ENCODE results near the gene NRG2.

DNA sequence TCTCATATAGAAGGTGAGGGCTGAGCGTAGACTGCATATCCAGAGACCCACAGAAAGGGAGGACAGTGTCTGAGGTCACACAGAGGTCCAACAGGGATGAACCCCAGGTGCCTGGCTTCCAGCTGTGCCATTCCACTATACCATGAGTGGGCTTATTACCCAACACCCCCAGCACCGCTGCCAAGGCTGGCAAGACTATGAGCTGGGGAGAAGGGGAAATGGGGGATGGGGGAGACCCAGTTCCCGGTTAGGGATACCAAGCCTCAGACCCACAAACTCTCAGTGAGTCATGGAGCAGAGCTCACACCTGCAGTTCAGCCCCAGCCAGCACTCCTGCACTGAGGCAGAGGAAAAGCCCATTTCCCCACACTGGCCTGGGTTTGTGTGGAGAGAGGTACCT is 141.1 kb downstream of the NRG2 start:
- TF ChIP-seq, protein P1, sequence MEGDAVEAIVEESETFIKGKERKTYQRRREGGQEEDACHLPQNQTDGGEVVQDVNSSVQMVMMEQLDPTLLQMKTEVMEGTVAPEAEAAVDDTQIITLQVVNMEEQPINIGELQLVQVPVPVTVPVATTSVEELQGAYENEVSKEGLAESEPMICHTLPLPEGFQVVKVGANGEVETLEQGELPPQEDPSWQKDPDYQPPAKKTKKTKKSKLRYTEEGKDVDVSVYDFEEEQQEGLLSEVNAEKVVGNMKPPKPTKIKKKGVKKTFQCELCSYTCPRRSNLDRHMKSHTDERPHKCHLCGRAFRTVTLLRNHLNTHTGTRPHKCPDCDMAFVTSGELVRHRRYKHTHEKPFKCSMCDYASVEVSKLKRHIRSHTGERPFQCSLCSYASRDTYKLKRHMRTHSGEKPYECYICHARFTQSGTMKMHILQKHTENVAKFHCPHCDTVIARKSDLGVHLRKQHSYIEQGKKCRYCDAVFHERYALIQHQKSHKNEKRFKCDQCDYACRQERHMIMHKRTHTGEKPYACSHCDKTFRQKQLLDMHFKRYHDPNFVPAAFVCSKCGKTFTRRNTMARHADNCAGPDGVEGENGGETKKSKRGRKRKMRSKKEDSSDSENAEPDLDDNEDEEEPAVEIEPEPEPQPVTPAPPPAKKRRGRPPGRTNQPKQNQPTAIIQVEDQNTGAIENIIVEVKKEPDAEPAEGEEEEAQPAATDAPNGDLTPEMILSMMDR (conservative IDR thresholded peaks at IDR 0.05; ENCODE audit: low read depth, low read length), result no peak
- TF ChIP-seq EZH2 (IDR thresholded peaks at IDR 0.05; ENCODE audit: borderline replicate concordance, low read depth, low read length, poor library complexity, severe bottlenecking), result no peak
